Activated CD4-positive, alpha-beta T cell treated with anti-CD3 and anti-CD28 coated beads, Interleukin-2, amount 50 U/mL, for 1 hour (primary cell): Measurements from ENCODE around the gene ADCY10.

ENCODE experiments used
- DNase-seq: peaks from one replicate; pipeline ENCODE4 v3.0.0-alpha.2; 2020

The ADCY10 gene

GRCh38 chr1:167776151-167776550 lies 137.8 kb downstream of the ADCY10 start:
- DNase-seq: no peak

DNA sequence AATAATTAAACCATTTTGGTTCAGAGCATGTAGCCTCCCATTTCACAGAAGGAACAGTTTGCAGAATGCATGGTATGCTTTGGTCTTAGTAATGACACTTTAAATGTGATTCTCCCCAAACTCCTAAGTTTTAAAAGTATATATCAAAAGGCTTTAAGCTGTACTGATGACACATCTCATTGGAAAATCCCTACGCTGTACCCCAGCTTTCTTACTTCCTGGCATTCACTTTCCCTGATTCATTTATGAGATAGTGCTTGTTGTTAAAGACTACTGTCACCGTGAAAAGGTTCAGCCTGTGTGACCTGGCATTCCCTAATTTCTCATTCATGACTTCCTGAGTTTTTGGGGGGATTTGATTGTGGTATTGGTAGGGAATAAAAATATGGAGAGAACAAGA lies 138.8 kb downstream of the ADCY10 start:
- no peak for DNase-seq

GRCh38 chr1:167774710-167775109 lies 139.2 kb downstream of the ADCY10 start:
- no peak for DNase-seq

GRCh38 chr1:167773516-167773915 lies 140.4 kb downstream of the ADCY10 start:
- no peak for DNase-seq

GRCh38 chr1:167772436-167772835 lies 141.5 kb downstream of the ADCY10 start:
- DNase-seq: no peak

GRCh38 chr1:167770127-167770526 lies 143.8 kb downstream of the ADCY10 start:
- no peak for DNase-seq

DNA sequence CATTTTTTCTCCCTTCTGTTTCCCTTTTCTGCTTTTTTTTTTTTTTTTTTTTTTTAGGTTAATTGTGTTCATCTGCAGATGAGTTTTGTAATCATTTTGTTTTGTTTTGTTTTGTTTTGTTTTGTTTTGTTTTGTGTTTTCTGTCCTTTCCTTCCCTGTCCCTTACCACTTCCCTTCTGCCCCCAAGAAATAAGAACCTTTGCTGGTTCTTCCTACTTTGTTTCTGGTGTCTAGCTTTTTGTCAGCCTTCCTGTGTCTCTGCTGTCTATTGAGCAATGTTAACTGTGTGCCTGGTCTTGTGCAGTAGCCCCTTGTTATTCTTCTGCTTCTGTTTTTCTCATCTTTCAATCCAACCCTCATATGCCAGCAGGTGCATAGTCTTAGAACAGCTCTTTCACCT lies 146.2 kb downstream of the ADCY10 start:
- DNase-seq: no peak

- DNase-seq: no peak
These were observed 147.4 kb downstream of the ADCY10 start for GRCh38 chr1:167766538-167766937.

DNA sequence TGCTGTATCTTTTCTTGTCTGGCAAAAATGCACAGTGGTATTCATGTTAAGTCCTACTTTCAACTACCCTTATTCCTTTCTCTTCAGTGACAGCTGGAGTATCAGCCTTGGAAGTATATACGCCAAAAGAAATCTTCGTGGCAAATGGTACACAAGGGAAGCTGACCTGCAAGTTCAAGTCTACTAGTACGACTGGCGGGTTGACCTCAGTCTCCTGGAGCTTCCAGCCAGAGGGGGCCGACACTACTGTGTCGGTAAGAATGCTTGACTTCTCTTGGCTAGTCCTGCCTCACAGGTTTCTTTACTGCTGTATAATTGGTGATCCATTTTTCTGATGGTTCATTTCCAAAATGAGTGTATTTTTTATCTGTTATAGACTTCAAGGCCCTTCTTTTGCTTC lies 148.4 kb downstream of the ADCY10 start:
- no peak for DNase-seq

GRCh38 chr1:167764458-167765330 lies 149.2 kb downstream of the ADCY10 start:
- DNase-seq: no peak

- no peak for DNase-seq
These were observed 150.3 kb downstream of the ADCY10 start for GRCh38 chr1:167763525-167764220.

GRCh38 chr1:167762061-167762746 lies 151.7 kb downstream of the ADCY10 start:
- no peak for DNase-seq

DNA sequence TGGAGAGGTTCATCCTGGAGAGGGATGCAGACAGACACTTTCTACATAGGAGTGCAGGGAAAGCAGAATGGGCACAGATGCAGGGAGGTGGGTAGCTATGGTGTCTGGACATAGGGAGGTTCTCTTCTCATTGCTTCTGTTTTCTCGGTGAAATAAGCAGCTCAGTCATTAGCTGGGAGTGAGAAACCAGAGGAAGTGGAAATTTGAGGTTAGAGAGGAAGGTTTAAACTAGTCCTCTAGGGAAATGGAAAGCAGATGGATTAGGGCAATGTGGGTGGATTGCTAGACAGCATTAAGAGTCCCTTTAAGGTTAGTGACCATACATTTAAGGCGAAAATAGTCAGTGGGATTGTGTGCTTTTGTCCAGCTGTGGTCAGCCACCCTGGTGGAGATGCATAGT lies 152.5 kb downstream of the ADCY10 start:
- DNase-seq: no peak
